H1 (cell line): ENCODE data around the gene SMIM1.

Source experiments
- GABPA ChIP-seq: IDR thresholded peaks from 2 replicates; pipeline ENCODE4 v1.6.1; 2011; ENCODE audit warnings: mild to moderate bottlenecking, low read length, moderate library complexity, borderline replicate concordance; ENCODE audit not compliant: insufficient read depth
- POLR2A ChIP-seq, 2 experiments: IDR thresholded peaks; 1 replicate in 1 of 2; 2 replicates in 1 of 2; pipeline ENCODE4 v1.6.1; 2011; ENCODE audit warnings: low read depth in 2 of 2, low read length in 2 of 2, mild to moderate bottlenecking in 2 of 2; ENCODE audit errors: control extremely low read depth in 1 of 2
- POLR2AphosphoS5 ChIP-seq: IDR thresholded peaks from 2 replicates; pipeline ENCODE4 v1.6.1; 2011; ENCODE audit warnings: low read depth, low read length
- RAD21 ChIP-seq, 2 experiments: IDR thresholded peaks in 1 of 2; conservative IDR thresholded peaks in 1 of 2; 2 replicates each; pipeline ENCODE4 v1.6.1; 2011; ENCODE audit warnings: low read depth in 2 of 2, low read length in 2 of 2, improper control_type of control experiment in 1 of 2, inconsistent platforms in 1 of 2, mild to moderate bottlenecking in 1 of 2, moderate library complexity in 1 of 2
- SIN3A ChIP-seq, 2 experiments: IDR thresholded peaks in 1 of 2; conservative IDR thresholded peaks in 1 of 2; 2 replicates each; pipeline ENCODE4 v1.6.1; 2011 to 2012; ENCODE audit warnings: low read length in 2 of 2, improper control_type of control experiment in 1 of 2, low read depth in 1 of 2, mild to moderate bottlenecking in 1 of 2
- TF ChIP-seq, protein P1 (sequence below), 3 experiments: IDR thresholded peaks; 1 replicate in 2 of 3; 2 replicates in 1 of 3; pipeline versions ENCODE4 v1.5.1 to v1.6.1; 2011; ENCODE audit warnings: low read length in 3 of 3, mild to moderate bottlenecking in 3 of 3, inconsistent platforms in 2 of 3, low read depth in 1 of 3, moderate library complexity in 1 of 3; ENCODE audit not compliant: insufficient read depth in 1 of 3; ENCODE audit errors: control extremely low read depth in 1 of 3

DNA sequence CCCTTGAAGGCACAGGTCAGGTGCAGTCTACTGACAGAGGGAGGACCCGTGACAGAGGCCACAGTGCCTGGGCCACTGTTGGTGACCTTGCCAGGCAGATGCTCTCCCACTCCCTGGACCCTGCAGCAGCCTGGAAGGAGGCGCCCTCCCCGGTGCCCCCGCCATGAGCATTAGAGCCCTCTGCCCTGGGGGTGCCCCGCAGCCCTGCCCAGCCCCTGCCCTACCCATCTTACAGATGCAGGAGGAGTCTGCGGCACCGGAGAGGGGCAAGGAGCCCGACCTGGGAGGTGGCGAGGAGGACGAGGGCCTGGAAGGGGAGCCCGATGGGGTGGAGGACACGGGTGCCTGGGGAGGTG lies 9.7 kb upstream of the SMIM1 start:
- TF ChIP-seq, protein P1, sequence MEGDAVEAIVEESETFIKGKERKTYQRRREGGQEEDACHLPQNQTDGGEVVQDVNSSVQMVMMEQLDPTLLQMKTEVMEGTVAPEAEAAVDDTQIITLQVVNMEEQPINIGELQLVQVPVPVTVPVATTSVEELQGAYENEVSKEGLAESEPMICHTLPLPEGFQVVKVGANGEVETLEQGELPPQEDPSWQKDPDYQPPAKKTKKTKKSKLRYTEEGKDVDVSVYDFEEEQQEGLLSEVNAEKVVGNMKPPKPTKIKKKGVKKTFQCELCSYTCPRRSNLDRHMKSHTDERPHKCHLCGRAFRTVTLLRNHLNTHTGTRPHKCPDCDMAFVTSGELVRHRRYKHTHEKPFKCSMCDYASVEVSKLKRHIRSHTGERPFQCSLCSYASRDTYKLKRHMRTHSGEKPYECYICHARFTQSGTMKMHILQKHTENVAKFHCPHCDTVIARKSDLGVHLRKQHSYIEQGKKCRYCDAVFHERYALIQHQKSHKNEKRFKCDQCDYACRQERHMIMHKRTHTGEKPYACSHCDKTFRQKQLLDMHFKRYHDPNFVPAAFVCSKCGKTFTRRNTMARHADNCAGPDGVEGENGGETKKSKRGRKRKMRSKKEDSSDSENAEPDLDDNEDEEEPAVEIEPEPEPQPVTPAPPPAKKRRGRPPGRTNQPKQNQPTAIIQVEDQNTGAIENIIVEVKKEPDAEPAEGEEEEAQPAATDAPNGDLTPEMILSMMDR (IDR thresholded peaks at IDR 0.05; ENCODE audit: control extremely low read depth in 1 of 3, insufficient read depth in 1 of 3, low read depth in 1 of 3, low read length in 3 of 3), result no peak
- TF ChIP-seq POLR2AphosphoS5 (no peak), SIN3A (conservative IDR thresholded peaks at IDR 0.05 in 1 of 2, IDR thresholded peaks at IDR 0.05 in 1 of 2; ENCODE audit: low read depth in 1 of 2, low read length in 2 of 2) (no peak), GABPA (no peak), RAD21 (IDR thresholded peaks at IDR 0.05 in 1 of 2, conservative IDR thresholded peaks at IDR 0.05 in 1 of 2; ENCODE audit: low read depth in 2 of 2, low read length in 2 of 2) (no peak), POLR2A (IDR thresholded peaks at IDR 0.05; ENCODE audit: control extremely low read depth in 1 of 2, low read depth in 2 of 2, low read length in 2 of 2) (no peak)
